ENCODE results near the gene POLR3E.

The POLR3E gene

DNA sequence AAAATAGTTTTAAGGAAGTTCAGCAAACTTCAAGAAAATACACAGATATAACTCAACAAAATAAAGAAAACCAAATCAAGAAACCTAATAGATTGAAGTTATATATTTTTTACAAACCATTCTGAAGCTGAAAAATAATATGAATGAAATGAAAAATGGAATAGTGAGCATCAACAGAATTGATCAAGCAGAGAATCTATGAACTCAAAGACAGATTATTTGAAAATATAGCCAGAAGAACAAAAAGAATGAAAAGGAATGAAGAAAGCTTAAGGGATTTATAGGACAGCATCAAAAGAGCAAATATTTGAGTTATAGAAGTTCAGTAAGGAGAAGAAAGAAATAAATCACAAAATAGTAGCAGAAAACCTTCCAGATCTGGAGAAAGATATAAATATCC, 39.4 kb downstream of the POLR3E start:
- Histone ChIP-seq H3K27ac (no peak overlapping the region), H3K9me3 (ENCODE audit: severe bottlenecking) (peaks cover 24% of the 10 kb centered on the region), H3K36me3 (peaks cover 47% of the 10 kb centered on the region), H3K27me3 (ENCODE audit: insufficient read depth, low read depth, severe bottlenecking) (no peaks in the 10 kb centered on the region), H3K4me3 (ENCODE audit: low read depth, low read length) (no peak overlapping the region)
- TF ChIP-seq, protein P1, sequence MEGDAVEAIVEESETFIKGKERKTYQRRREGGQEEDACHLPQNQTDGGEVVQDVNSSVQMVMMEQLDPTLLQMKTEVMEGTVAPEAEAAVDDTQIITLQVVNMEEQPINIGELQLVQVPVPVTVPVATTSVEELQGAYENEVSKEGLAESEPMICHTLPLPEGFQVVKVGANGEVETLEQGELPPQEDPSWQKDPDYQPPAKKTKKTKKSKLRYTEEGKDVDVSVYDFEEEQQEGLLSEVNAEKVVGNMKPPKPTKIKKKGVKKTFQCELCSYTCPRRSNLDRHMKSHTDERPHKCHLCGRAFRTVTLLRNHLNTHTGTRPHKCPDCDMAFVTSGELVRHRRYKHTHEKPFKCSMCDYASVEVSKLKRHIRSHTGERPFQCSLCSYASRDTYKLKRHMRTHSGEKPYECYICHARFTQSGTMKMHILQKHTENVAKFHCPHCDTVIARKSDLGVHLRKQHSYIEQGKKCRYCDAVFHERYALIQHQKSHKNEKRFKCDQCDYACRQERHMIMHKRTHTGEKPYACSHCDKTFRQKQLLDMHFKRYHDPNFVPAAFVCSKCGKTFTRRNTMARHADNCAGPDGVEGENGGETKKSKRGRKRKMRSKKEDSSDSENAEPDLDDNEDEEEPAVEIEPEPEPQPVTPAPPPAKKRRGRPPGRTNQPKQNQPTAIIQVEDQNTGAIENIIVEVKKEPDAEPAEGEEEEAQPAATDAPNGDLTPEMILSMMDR (IDR thresholded peaks at IDR 0.05; ENCODE audit: low read depth, low read length): no peak
- no peak for DNase-seq

DNA sequence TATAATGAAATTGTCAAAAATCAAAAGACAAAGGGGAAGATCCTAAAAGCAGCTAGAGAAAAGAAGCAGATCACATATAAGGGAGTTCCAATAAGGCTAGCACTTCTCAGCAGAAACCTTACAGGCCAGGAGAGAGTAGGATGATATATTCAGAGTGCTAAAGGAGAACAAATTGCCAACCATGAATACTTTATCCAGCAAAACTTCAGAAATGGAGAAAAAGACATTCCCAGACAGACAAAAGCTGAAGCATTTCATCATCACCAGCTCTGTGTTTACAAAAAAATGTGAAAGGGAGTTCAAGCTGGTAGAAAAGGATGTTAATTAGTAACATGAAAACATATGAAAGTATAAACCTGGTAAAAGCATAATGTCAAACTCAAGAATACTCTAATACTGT, 39.8 kb downstream of the POLR3E start:
- Histone ChIP-seq H3K9me3 (ENCODE audit: severe bottlenecking) (peaks cover 24% of the 10 kb centered on the region), H3K27ac (no peak overlapping the region), H3K27me3 (ENCODE audit: insufficient read depth, low read depth, severe bottlenecking) (no peaks in the 10 kb centered on the region), H3K4me3 (ENCODE audit: low read depth, low read length) (no peak overlapping the region), H3K36me3 (peaks cover 42% of the 10 kb centered on the region)
- TF ChIP-seq, protein P1 (IDR thresholded peaks at IDR 0.05; ENCODE audit: low read depth, low read length): no peak
- no peak for DNase-seq

DNA sequence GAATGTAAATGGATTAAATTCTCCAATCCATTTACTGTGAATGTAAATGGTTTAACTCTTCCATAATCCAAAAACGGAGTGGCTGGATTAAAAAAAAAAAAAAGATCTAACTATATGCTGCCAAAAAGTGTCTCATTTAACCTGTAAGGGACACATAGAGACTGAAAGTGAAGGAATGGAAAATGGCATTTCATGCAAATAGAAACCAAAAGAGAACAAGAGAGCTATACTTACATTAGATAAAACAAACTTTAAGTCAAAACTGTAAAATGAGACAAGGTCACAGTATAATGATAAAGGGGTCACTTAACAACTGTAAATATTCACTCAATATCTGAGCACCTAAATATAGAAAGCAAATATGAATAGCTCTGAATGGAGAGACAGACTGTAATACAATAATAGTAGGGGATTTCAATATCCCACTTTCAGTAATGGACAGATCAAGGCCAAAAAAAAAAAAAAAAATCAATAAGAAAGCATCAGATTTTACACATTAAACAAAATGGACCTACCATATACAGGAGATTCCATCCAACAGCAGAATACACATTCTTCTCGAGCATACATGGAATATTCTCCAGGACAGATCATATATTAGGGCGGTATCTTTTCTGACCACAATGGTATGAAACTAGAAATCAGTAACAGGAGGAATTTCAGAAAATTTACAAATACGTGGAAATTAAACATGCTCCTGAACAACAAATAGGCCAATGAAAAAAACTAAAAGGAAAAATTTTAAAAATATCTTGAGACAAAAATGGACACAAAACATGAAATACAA, 40.8 kb downstream of the POLR3E start:
- Histone ChIP-seq H3K27ac (no peak overlapping the region), H3K4me3 (ENCODE audit: low read depth, low read length) (no peak overlapping the region), H3K36me3 (peaks cover 35% of the 10 kb centered on the region), H3K27me3 (ENCODE audit: insufficient read depth, low read depth, severe bottlenecking) (no peaks in the 10 kb centered on the region), H3K9me3 (ENCODE audit: severe bottlenecking) (peaks cover 24% of the 10 kb centered on the region)
- DNase-seq: no peak
- TF ChIP-seq, protein P1 (IDR thresholded peaks at IDR 0.05; ENCODE audit: low read depth, low read length): no peak

DNA sequence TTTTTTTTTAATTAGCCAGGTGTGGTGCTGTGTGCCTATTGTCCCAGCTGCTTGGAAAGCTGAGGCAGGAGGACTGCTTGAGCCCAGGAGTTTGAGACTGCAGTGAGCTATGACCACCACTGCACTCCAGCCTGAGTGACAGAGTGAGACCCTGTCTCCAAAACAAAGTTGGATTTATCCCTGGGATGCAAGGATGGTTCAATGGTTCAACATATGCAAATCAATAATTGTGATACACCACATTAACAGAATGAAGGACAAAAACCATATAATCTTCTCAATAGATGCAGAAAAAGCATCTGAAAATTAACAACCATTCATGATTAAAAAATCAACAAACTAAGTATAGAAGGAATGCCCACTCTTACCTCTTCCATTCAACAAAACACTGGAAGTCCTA, 43.7 kb downstream of the POLR3E start:
- peaks cover 20% of the 10 kb centered on the region for H3K9me3 ChIP-seq (ENCODE audit: severe bottlenecking)
- H3K27ac ChIP-seq: no peak overlapping the region
- no peaks in the 10 kb centered on the region for H3K27me3 ChIP-seq (ENCODE audit: insufficient read depth, low read depth, severe bottlenecking)
- no peak overlapping the region for H3K4me3 ChIP-seq (ENCODE audit: low read depth, low read length)
- TF ChIP-seq, protein P1 (IDR thresholded peaks at IDR 0.05; ENCODE audit: low read depth, low read length): no peak
- no peak for DNase-seq
- peaks cover 11% of the 10 kb centered on the region for H3K36me3 ChIP-seq

DNA sequence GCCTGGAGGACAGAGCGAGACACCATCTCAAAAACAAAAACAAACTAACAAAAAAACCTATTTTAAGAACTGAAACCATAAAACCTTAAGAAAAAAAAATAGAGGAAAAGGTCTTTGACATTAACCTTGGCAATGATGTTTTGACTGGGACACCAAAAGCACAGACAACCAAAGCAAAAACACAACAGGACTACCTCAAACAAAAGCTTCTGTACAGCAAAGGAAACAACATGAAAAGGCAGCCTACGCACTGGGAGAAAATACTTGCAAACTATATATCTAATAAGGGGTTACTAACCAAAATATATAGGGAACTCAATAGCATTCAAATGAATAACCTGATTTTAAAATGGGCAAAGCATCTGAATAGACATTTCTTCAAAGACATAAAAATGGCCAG, 44.9 kb downstream of the POLR3E start:
- Histone ChIP-seq H3K27me3 (ENCODE audit: insufficient read depth, low read depth, severe bottlenecking) (no peaks in the 10 kb centered on the region), H3K27ac (no peak overlapping the region), H3K36me3 (peaks cover 15% of the 10 kb centered on the region), H3K9me3 (ENCODE audit: severe bottlenecking) (peaks cover 13% of the 10 kb centered on the region), H3K4me3 (ENCODE audit: low read depth, low read length) (no peak overlapping the region)
- DNase-seq: no peak
- TF ChIP-seq, protein P1 (IDR thresholded peaks at IDR 0.05; ENCODE audit: low read depth, low read length): no peak

DNA sequence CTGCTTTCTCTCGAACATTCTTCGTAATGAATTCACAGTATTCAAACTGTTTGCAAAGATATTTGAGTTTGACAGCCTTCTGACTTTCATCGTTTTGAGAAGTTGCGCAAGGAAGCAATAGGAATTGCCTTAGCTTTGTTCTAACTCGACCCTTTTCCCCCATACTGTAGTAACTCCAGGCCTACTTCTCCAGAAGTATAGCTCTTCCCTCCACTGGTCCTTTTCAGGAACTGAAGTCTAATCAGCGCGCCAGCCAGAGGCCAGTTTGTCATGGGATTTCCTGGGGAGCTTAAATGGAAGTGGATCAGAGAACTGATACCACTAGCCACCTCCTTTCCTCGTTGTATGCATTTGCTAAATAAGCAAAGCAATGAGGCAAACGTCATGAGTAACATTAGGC, 49.3 kb downstream of the POLR3E start:
- Histone ChIP-seq H3K36me3 (peaks cover 54% of the 10 kb centered on the region), H3K9me3 (ENCODE audit: severe bottlenecking) (no peaks in the 10 kb centered on the region), H3K27me3 (ENCODE audit: insufficient read depth, low read depth, severe bottlenecking) (no peaks in the 10 kb centered on the region), H3K27ac (no peak overlapping the region), H3K4me3 (ENCODE audit: low read depth, low read length) (no peak overlapping the region)
- DNase-seq: no peak
- TF ChIP-seq, protein P1 (IDR thresholded peaks at IDR 0.05; ENCODE audit: low read depth, low read length): no peak

All from WERI-Rb-1 (cell line).